GM23338 (cell line): Measurements from ENCODE around the gene APCDD1L.

Source experiments
- CREB1 ChIP-seq: fragments of 250-450 bp; sonication (Bioruptor Pico); IDR thresholded peaks from 2 replicates; pipeline ENCODE4 v1.5.0; 2020; ENCODE audit warnings: low read depth, mild to moderate bottlenecking, moderate library complexity
- CTCF ChIP-seq, 2 experiments: fragments of 200-600 bp in 1 of 2; sonication (generic) in 1 of 2; conservative IDR thresholded peaks; 2 replicates each; pipeline versions ENCODE4 v1.5.1 to v1.6.1; 2016 to 2017; ENCODE audit warnings: antibody characterized with exemption in 2 of 2, low read depth in 2 of 2, mild to moderate bottlenecking in 2 of 2, moderate library complexity in 1 of 2
- POLR2AphosphoS5 ChIP-seq: IDR thresholded peaks from 2 replicates; pipeline ENCODE4 v1.6.1; 2016; ENCODE audit warnings: antibody characterized with exemption, low read depth
- ZNF462 ChIP-seq: fragments of 250-450 bp; sonication (Bioruptor Pico); IDR thresholded peaks from 2 replicates; pipeline ENCODE4 v1.5.0; 2020; ENCODE audit warnings: mild to moderate bottlenecking, moderate library complexity

- no peak for TF ChIP-seq POLR2AphosphoS5
- TF ChIP-seq CTCF (conservative IDR thresholded peaks at IDR 0.05; ENCODE audit: low read depth in 2 of 2): no peak
- no peak for TF ChIP-seq ZNF462 (CRISPR knock-in tag)
- TF ChIP-seq CREB1 (CRISPR knock-in tag): no peak
Observed at GRCh38 chr20:58453391-58453790, 61.8 kb downstream of the APCDD1L start.
